ENCODE data around the gene LRMDA.

LRMDA gene

GRCh38 chr10:76230921-76231285, 799.5 kb downstream of the LRMDA start:
- no peaks in the 10 kb centered on the region for H4K20me1 ChIP-seq (ENCODE audit: insufficient read depth, low read length)
- H3K9ac ChIP-seq (ENCODE audit: low read length) = no peak overlapping the region
- no peak overlapping the region for H2AFZ ChIP-seq (ENCODE audit: low read depth, low read length)
- H3K4me3 ChIP-seq (ENCODE audit: low read length) = no peak overlapping the region
- no peaks in the 10 kb centered on the region for H3K4me1 ChIP-seq (ENCODE audit: low read length)
- H3K9me3 ChIP-seq (ENCODE audit: insufficient read depth, low read length) = no peaks in the 10 kb centered on the region
- no peak overlapping the region for H3K27ac ChIP-seq (ENCODE audit: low read length)
- H3K79me2 ChIP-seq (ENCODE audit: low read length) = no peaks in the 10 kb centered on the region
- H3K4me2 ChIP-seq (ENCODE audit: low read length) = no peak overlapping the region
- no peaks in the 10 kb centered on the region for H3K36me3 ChIP-seq (replicated peaks; ENCODE audit: low read depth, low read length)
- no peaks in the 10 kb centered on the region for H3K27me3 ChIP-seq (ENCODE audit: low read depth, low read length)
- TF ChIP-seq CTCF (IDR thresholded peaks at IDR 0.05; ENCODE audit: low read depth, low read length) (no peak), EZH2phosphoT487 (IDR thresholded peaks at IDR 0.05; ENCODE audit: low read depth) (no peak)

GRCh38 chr10:76231286-76231934, 800.0 kb downstream of the LRMDA start:
- Histone ChIP-seq H3K4me1 (ENCODE audit: low read length) (no peaks in the 10 kb centered on the region), H3K4me2 (ENCODE audit: low read length) (no peak overlapping the region), H3K36me3 (replicated peaks; ENCODE audit: low read depth, low read length) (no peaks in the 10 kb centered on the region), H3K9ac (ENCODE audit: low read length) (no peak overlapping the region), H3K27ac (ENCODE audit: low read length) (no peak overlapping the region), H3K27me3 (ENCODE audit: low read depth, low read length) (no peaks in the 10 kb centered on the region), H3K9me3 (ENCODE audit: insufficient read depth, low read length) (no peaks in the 10 kb centered on the region), H2AFZ (ENCODE audit: low read depth, low read length) (no peak overlapping the region), H3K4me3 (ENCODE audit: low read length) (no peak overlapping the region), H4K20me1 (ENCODE audit: insufficient read depth, low read length) (no peaks in the 10 kb centered on the region), H3K79me2 (ENCODE audit: low read length) (no peaks in the 10 kb centered on the region)
- TF ChIP-seq CTCF (IDR thresholded peaks at IDR 0.05; ENCODE audit: low read depth, low read length) = no peak
- TF ChIP-seq EZH2phosphoT487 (IDR thresholded peaks at IDR 0.05; ENCODE audit: low read depth) = no peak

GRCh38 chr10:76234499-76235226, 803.2 kb downstream of the LRMDA start:
- H3K4me3 ChIP-seq (ENCODE audit: low read length) = no peak overlapping the region
- no peaks in the 10 kb centered on the region for H3K27me3 ChIP-seq (ENCODE audit: low read depth, low read length)
- H2AFZ ChIP-seq (ENCODE audit: low read depth, low read length) = no peak overlapping the region
- no peaks in the 10 kb centered on the region for H4K20me1 ChIP-seq (ENCODE audit: insufficient read depth, low read length)
- no peak overlapping the region for H3K27ac ChIP-seq (ENCODE audit: low read length)
- H3K9me3 ChIP-seq (ENCODE audit: insufficient read depth, low read length) = no peaks in the 10 kb centered on the region
- no peak overlapping the region for H3K4me2 ChIP-seq (ENCODE audit: low read length)
- H3K4me1 ChIP-seq (ENCODE audit: low read length) = no peaks in the 10 kb centered on the region
- TF ChIP-seq EZH2phosphoT487 (IDR thresholded peaks at IDR 0.05; ENCODE audit: low read depth) (no peak), CTCF (IDR thresholded peaks at IDR 0.05; ENCODE audit: low read depth, low read length) (no peak)
- H3K36me3 ChIP-seq (replicated peaks; ENCODE audit: low read depth, low read length) = no peaks in the 10 kb centered on the region
- no peaks in the 10 kb centered on the region for H3K79me2 ChIP-seq (ENCODE audit: low read length)
- H3K9ac ChIP-seq (ENCODE audit: low read length) = no peak overlapping the region

GRCh38 chr10:76236356-76236755, 804.9 kb downstream of the LRMDA start:
- no peaks in the 10 kb centered on the region for H4K20me1 ChIP-seq (ENCODE audit: insufficient read depth, low read length)
- H3K4me1 ChIP-seq (ENCODE audit: low read length) = no peaks in the 10 kb centered on the region
- H3K27me3 ChIP-seq (ENCODE audit: low read depth, low read length) = no peaks in the 10 kb centered on the region
- H3K36me3 ChIP-seq (replicated peaks; ENCODE audit: low read depth, low read length) = no peaks in the 10 kb centered on the region
- TF ChIP-seq EZH2phosphoT487 (IDR thresholded peaks at IDR 0.05; ENCODE audit: low read depth) (no peak), CTCF (IDR thresholded peaks at IDR 0.05; ENCODE audit: low read depth, low read length) (no peak)
- no peaks in the 10 kb centered on the region for H3K9me3 ChIP-seq (ENCODE audit: insufficient read depth, low read length)
- no peak overlapping the region for H3K9ac ChIP-seq (ENCODE audit: low read length)
- H3K27ac ChIP-seq (ENCODE audit: low read length) = no peak overlapping the region
- no peak overlapping the region for H2AFZ ChIP-seq (ENCODE audit: low read depth, low read length)
- H3K79me2 ChIP-seq (ENCODE audit: low read length) = no peaks in the 10 kb centered on the region
- H3K4me3 ChIP-seq (ENCODE audit: low read length) = no peak overlapping the region
- H3K4me2 ChIP-seq (ENCODE audit: low read length) = no peak overlapping the region

Measured in OCI-LY3 (cell line).